T-helper 9 cell (primary cell): ENCODE results near the gene CAPN9.

ENCODE experiments used
- DNase-seq: peaks from one replicate; pipeline ENCODE4 v3.0.0-alpha.2; 2020

Gene CAPN9

DNA sequence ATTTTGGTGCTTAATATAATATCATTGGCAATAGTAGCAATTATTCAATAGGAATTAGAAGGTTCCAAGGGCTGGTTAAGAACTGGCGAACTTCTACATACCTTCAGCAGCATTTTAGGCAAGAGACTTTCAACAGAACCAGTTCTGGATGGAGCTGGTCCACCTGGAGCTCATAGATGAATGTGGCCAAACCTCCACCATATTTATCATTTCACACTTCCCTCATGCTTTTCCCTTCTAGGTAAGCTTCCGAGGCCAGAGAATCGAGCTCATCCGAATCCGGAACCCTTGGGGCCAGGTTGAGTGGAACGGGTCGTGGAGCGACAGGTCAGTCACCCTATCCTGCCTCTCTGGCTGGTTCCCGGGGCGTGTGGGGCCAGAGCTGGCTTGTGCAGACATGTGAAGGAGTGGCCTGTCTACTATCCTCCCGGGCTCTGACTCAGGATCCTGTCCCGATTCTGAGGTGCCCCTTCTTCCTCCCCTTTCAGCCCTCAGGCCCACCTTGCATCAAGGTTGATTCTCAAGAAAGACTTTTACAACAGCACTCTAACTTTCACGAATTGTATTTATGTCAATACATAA lies 24.7 kb downstream of the CAPN9 start:
- no peak for DNase-seq

- DNase-seq: no peak
Measured at GRCh38 chr1:230772457-230773395, 25.5 kb downstream of the CAPN9 start.

DNA sequence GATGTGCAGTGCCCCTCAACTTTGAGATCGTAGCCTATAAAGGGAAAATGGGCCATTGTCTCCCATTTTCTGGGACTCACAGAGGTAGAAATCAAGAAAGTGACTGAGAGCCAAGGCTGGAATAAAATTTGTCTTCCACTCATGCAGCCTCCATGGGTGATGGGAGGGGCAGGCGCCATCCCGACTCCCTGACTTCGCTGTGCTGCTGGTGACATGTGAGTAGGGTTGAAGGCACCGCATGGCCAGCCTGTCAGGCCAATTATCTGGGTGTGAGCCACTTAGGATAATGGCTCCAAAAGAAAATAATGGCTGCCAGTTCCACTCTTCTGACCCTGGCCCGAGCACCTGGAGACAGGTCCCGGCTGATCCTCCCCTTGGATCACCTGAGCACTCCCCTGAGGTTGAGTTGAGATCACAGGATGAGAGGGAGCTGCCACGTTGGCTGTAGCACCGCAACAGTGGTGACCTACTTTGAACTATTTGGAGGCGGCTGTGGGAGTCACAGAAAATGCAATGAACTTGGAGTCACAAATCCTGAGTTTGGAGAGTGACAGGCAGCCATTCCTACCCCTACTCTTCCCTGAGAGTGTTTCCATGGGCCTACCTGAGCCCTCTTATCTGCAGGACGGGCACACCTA lies 26.3 kb downstream of the CAPN9 start:
- no peak for DNase-seq

DNA sequence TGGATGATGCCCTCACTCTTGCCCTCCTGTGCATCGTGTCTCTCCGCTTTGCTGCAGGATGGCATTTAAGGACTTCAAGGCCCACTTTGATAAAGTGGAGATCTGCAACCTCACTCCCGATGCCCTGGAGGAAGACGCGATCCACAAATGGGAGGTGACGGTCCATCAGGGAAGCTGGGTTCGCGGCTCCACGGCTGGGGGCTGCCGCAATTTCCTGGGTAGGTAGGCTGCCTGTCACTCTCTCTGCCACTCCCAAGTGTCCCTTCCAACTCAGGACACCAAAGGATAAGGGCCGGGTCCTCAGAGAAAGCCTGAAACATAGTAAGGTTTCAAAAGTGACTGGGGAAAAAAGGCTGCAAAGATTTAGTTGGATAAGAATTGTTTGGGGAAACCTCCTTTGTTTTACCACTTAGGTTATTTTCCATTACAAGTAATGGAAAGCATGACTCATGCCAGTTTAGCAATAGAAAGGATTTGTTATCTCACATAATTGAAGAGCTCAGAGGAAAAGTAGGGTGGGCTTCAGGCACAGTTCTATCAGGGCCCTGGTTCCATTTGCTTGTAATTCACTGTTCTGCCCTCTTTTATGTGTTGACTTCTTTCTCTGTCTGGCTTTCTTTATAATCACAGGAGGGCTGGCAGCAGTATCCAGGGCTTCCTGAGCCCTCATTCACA lies 31.9 kb downstream of the CAPN9 start:
- DNase-seq: no peak

GRCh38 chr1:230781131-230781530 lies 33.9 kb downstream of the CAPN9 start:
- no peak for DNase-seq

DNA sequence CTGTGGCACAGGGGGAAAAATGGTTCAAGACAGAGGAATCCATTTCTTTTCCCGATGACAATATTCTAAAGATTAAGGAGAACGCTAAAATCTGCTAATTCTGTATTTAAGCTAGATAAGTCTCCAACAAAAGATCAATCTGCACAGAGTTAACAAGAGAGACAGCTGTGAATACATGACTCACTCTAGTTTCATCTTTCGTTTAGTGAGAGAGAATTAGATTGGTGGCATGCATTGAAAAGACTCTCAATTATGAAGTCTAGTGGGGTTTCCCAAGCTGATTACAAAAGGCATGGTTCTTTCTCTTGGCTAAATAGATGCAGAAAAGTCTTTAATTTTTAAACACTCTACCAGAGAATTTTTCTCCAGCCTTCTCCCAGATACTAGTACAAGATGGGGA lies 34.4 kb downstream of the CAPN9 start:
- DNase-seq: no peak

DNA sequence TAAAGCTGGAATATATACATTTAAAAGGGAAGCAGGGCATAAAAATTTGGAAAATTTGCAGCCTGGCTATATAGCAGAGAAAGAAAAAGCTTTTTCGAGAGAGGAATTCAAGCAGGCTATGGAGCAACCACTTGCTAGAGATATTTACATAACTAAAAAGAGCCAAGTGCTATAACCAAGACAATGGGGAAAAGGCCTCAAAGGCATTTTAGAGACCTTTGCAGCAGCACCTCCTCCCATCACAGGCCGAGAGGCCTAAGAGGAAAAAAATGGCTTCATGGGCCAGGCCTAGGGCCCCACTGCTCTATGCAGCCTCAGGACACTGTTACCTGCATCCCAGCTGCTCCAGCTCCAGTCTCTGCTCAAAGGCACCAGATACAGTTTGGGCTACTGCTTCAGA lies 37.0 kb downstream of the CAPN9 start:
- no peak for DNase-seq

GRCh38 chr1:230785636-230786384 lies 38.6 kb downstream of the CAPN9 start:
- no peak for DNase-seq

DNA sequence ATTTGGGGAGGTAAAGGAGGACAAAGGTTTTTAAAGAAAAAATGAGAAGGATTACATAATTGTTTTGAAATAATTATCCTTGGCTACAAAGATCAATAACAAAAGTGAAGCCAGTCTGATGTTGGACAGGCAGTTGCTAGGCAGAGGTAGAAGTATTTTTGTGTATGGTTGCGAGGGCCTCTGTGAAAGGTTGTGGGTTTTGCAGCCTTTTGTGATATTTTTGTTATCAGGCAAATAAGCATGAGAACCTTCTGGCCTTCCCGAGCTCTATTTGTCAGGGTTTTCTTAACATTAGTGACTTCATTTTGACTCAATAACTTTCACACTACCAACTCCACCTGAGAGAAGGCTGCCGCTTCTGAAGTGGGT lies 39.2 kb downstream of the CAPN9 start:
- no peak for DNase-seq

- no peak for DNase-seq
Measured at GRCh38 chr1:230787471-230787870, 40.3 kb downstream of the CAPN9 start.

DNA sequence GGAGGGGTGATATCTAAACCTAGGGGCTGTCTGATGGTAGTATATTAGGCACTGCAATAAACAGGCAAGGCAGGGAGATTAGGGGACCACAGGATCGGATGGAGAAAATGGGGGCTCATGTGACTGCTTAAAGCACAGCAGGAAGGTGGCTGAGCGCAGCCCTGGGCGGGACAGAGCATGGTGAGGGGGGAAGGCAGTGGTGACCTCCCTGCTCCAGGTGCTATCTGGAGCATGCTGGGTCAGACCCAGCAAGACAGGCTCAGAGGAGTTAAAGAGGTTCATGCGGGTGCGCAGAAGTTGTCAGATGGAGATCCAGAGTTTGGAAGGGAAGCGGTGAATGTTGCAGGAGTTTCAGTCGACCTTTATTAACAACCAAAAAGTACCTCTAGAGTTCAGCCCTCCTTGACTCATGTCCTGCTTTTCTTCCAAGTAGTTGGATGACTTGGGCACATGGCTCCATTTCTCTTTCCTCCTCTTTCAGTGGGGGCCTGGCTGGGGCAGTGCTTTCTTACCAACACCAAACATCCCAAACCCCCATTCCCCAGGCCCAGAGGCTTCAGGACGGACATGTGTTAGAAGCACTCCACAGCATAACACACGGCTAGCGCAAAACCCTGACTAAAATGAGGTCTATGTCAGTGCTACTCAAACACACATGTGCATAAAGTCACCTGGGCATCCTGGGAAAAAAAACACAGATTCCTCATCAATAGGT lies 41.5 kb downstream of the CAPN9 start:
- DNase-seq: no peak

DNA sequence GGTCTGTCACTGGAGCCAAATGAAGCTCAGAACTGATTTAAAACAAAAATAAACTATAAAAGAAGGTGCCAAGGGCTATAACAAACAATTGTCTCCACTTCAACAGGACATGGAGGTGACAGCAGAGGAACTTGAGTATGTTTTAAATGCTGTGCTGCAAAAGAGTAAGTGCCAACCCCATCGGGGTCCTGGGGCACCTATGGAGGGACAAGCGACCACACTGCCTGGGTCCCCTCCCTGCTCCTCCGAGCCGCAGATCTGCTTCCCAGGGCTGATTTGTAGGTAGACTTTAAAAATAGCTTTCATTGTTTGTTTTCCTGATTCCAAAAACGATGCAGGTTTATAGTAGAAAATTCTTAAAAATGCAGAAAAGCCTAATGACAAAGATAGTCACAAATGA lies 42.8 kb downstream of the CAPN9 start:
- DNase-seq: no peak

- DNase-seq: no peak
Measured at GRCh38 chr1:230791986-230792564, 44.9 kb downstream of the CAPN9 start.

- no peak for DNase-seq
Measured at GRCh38 chr1:230792691-230793462, 45.7 kb downstream of the CAPN9 start.

- no peak for DNase-seq
Measured at GRCh38 chr1:230793463-230793745, 46.2 kb downstream of the CAPN9 start.

GRCh38 chr1:230794431-230794830 lies 47.2 kb downstream of the CAPN9 start:
- no peak for DNase-seq

GRCh38 chr1:230794871-230795605 lies 47.9 kb downstream of the CAPN9 start:
- no peak for DNase-seq

DNA sequence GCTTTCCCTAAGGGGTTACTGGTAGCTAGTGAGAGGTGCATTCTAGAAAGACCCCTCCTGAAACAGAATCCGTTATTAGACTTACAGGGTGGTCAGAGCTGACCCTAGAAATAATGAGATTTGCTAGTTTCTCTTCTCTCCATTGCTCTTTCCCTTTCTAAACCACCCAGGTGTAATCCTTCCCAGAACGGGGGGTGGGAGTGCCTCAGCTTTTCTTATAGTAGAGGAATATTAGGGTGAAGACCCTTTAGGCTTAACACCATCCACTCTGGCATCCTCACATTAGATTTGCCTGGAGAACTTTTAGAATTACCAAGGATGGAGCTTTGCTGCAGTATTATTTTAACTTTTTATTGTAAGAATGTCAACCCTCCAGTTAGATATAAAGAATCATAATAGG lies 49.4 kb downstream of the CAPN9 start:
- no peak for DNase-seq

GRCh38 chr1:230797376-230797920 lies 50.3 kb downstream of the CAPN9 start:
- DNase-seq: no peak

DNA sequence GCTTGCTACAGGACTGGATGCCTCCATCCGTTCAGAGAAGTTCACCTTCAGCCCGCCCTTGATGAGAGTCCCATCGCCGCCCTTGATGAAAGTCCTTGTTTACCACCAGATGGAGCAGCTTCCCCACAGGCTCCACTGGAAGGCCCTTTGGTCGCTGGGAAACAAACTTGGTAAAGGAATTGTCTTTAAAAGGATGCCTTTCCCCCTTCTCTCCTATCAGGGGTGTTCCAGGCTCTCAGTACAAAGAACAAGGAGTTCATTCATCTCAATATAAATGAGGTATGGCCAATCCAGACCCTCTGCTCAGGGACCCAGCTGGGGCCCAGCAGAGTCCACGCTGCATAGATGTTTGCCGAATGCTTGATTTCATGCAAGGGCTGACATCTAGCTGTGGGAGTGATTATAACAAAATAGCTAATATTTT lies 50.8 kb downstream of the CAPN9 start:
- no peak for DNase-seq
